Airway epithelial cell (primary cell): ENCODE measurements around the gene RIMOC1. TPM values are rescaled to one million over a fixed set of nuclear protein-coding genes. Genes with fewer than 3 reads are reported as not detected.

Experiments used
- total RNA-seq: library from RNA; depleted of rRNA; stranded (reverse); fragments of >200 nt; gene quantifications from 2 replicates; pipeline ENCODE4 v1.2.3, GENCODE V29; 2015

RIMOC1 gene
- total RNA-seq: 7.9 and 10.4 TPM in 2 replicates

GRCh38 chr5:41903892-41904799, at the start of gene RIMOC1:
RIMOC1 (plus strand) TSS chr5:41904344; CDS start chr5:41904368, 24 bp downstream.

GRCh38 chr5:41869724-41870626, 34.2 kb upstream of the RIMOC1 start, which contains the start of gene OXCT1:
OXCT1 (minus strand) TSS chr5:41870425; CDS start chr5:41870358, 67 bp downstream.

DNA sequence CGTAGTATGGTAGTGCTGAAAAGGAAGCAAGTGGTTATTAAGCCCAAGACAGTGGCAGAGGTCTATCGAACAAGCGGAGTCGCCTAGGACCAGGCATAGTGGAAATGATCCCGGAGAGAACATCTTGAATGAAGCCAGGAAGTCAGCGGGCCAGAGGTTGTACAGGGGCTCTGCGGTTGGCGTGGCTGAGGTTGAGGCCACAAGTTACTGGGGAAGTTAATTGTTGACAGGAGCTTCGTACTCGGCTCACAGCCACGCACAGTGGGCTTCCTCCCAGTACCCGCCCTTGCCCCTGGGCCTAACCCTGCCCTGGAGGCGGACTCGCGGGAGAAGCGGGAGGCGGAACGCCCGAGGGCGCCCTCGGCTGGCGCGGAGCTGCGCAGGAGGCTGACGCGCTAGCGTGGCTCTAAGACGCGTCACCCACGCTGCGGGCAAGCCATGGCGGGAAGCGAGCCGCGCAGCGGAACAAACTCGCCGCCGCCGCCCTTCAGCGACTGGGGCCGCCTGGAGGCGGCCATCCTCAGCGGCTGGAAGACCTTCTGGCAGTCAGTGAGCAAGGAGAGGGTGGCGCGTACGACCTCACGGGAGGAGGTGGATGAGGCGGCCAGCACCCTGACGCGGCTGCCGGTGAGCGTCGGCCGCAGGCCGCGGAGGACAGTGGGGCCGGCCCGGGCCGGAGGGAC, 20.9 kb downstream of the RIMOC1 start, which contains the start of gene FBXO4:
TSS of gene FBXO4 (plus strand) at position 410 of the 683 bp plus-strand sequence. CDS start at position 439, 29 bp downstream.

Other genes with a start within 250 kb of the RIMOC1 start
- gene OXCT1, start 33.9 kb upstream of the RIMOC1 start, total RNA-seq: 17.8 and 20.8 TPM in 2 replicates
- 5.2 and 6.6 TPM in 2 replicates for gene FBXO4, start 20.9 kb downstream of the RIMOC1 start, total RNA-seq